Stimulated activated CD4-positive, alpha-beta T cell treated with anti-CD3 and anti-CD28 coated beads, Interleukin-4, amount 100 ng/mL, for 1 hour (primary cell): ENCODE measurements around the gene ATP6AP1.
A peak's percentile ranks its signal among the peaks of the same experiment; 100 is the strongest.
"Not testable (repeated sequence)": the region's sequence is repeated elsewhere in the genome, so short reads cannot be mapped to it uniquely, and the experiment has no call there.

Experiments
- DNase-seq: peaks from one replicate; pipeline ENCODE4 v3.0.0-alpha.2; 2020

The ATP6AP1 gene

GRCh38 chrX:154399527-154400368 lies 28.7 kb upstream of the ATP6AP1 start:
- DNase-seq, result no peak

GRCh38 chrX:154400369-154400817 lies 28.1 kb upstream of the ATP6AP1 start:
- DNase-seq, result not testable (repeated sequence)

DNA sequence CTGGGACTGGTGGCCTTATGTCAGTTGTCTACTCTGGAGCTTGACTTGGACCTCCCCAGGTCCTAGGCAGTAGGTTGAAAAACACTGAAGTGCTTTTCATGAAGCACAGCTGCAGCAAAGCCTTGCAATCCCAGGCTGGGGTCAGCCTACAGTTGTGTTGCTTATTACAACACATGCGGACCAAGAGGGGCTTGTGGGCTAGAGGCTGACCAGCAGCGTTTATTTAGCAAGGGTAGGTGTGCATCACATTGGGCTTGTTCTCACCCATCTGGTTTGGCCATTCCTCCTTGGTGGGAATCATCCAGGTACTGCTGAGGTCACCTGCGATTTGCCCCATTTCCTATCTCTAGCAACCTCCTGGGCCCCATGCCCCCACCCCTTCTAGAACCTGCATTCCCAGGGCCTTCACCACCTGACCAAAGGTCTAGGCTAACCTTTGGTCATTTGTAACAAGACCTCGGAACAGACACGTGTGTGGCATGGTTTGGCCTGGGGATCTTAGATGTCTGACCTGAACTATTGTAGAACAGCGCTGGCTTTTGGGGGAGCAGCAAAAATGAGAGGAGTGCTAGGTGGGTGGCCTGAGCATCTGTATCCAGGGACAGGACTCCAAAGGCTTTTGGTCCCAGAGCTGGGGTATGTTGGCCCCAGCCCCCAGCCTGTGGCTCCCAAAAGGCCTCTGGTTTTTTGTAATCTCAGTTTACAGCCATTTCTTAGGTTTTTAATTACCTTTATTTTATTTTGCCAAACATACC lies 27.3 kb upstream of the ATP6AP1 start:
- DNase-seq, result no peak

DNA sequence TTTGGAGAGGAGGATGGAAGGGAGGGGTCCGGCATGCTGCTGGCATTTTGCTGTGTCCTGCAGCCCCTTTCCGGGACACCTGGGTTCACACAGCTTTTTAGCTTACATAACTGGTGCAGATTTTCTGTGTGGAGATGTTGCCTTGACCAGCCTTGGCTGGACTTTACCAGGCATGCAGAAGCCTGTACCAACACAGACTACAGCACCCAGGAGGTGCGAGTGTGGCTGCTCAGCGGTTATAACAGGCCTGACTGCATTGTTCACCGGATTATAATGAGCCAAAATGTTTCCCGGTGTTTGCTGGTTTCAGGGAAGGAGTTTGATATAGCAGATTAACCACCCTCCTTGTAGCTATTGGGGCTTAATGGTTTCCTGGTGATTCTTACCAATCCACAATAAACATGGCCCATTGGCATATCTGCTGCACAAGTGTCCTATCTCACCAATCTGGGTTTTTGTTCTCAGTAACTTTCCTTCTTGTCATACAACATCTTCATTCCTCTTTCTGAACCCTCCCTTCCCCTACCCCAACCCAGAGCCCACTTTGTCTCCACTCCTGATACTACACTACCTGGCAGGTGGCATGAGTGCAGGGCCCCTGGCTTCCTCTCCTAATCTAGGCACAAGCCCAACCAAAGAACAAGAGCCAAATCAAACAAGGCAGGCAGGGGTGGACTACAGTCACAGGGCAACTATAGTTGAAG lies 26.4 kb upstream of the ATP6AP1 start:
- no peak for DNase-seq

GRCh38 chrX:154402622-154403127 lies 25.8 kb upstream of the ATP6AP1 start:
- no peak for DNase-seq

- no peak for DNase-seq
These were observed 25.3 kb upstream of the ATP6AP1 start for GRCh38 chrX:154403192-154403591.

- DNase-seq, result no peak
These were observed 24.6 kb upstream of the ATP6AP1 start for GRCh38 chrX:154403858-154404257.

DNA sequence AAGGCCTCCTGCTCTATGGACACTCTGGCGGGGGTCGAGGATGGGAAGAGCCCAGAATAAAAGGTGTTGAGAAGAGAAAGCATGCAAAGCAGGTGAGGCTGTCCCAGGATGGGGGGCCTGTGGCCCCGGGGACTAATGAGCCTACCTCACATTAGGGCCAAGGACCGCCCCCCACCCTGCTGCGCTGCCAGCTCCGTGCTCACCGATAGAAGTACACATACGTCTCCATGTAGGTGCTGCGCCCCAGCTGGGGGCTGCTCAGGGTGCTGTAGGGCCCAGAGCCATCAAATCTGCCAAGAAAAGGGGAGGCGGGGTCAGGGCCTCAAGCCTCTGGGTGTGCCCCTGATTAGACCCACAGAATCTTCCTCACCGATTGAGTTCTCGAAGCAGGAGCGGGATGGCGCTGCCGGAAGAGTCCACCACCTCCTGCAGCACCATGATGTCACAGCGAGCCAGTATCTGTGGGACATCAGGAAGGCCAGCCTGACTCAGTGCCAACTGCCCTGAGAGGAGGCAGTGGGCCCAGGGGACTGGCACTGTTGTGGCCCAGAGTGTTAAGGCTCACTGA lies 23.8 kb upstream of the ATP6AP1 start:
- no peak for DNase-seq

GRCh38 chrX:154408659-154409221 lies 19.7 kb upstream of the ATP6AP1 start:
- DNase-seq, result no peak

- no peak for DNase-seq
These were observed 19.1 kb upstream of the ATP6AP1 start, which contains the start of gene DNASE1L1 for GRCh38 chrX:154409222-154409871. Gene DNASE1L1 (minus strand): TSS chrX:154409254. CDS start chrX:154405568, 3,686 bp downstream.

DNA sequence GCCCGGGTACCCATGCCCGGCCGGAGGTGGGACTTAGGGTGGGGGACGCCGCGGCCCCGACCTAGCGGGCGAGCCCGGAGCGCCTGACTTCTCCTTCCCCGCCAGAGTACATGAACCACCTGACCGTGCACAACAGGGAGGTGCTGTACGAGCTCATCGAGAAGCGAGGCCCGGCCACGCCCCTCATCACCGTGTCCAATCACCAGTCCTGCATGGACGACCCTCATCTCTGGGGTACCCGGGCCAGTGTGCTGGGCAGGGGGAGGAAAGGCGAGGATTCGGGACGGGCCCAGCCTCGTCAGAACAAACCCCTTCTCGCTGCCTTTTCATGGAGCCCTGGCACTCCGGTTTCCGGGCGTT lies 16.5 kb upstream of the ATP6AP1 start:
- DNase-seq, result peak; percentile 67

- peak; percentile 15 for DNase-seq
These were observed 16.0 kb upstream of the ATP6AP1 start for GRCh38 chrX:154412468-154412867.

DNA sequence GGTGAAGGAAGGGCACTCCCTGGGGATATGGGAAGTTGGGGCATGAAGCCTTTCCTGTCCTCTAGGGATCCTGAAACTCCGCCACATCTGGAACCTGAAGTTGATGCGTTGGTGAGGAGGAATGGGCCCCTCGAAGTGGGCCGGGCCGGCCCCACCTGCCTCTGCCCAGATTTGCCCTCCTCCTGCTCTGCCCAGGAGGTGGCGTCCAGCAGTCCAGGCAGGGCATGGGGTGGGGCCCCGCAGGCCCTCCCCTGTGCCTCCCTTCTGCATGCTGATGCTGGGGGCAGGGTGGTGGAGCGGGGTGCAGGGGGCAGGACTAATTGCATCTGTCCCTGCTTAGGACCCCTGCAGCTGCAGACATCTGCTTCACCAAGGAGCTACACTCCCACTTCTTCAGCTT lies 15.3 kb upstream of the ATP6AP1 start:
- DNase-seq, result no peak

- no peak for DNase-seq
These were observed 11.3 kb upstream of the ATP6AP1 start for GRCh38 chrX:154417157-154417556.

DNA sequence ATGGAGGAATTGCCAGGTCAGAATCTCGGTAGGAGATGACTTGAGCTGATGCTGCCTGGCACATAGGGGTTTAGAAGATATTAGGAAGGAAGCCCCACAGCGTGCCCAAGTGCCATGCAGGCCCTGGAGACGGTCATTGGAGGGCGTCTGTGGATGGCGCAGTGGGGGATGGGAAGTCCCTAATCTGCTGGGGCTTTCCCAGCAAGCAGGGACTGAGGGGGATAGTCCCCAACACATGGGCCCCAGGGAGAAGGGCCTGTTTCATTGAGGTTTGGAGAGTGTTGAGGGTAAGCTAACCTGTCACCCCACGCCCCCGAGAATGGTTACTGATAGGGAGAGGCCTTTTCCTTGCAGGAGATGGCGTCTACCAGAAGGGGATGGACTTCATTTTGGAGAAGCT lies 9.3 kb upstream of the ATP6AP1 start:
- DNase-seq, result no peak

- no peak for DNase-seq
These were observed 8.6 kb upstream of the ATP6AP1 start for GRCh38 chrX:154419688-154420401.

GRCh38 chrX:154420402-154420756 lies 8.1 kb upstream of the ATP6AP1 start:
- DNase-seq, result no peak

- DNase-seq, result no peak
These were observed 1.3 kb upstream of the ATP6AP1 start for GRCh38 chrX:154426916-154427770.

GRCh38 chrX:154429711-154430110 lies 1.2 kb downstream of the ATP6AP1 start:
- no peak for DNase-seq

- DNase-seq, result no peak
These were observed 2.0 kb downstream of the ATP6AP1 start for GRCh38 chrX:154430479-154430878.
